HCT116 (cell line): ENCODE measurements around the gene ABR. TPM values are rescaled to one million over a fixed set of nuclear protein-coding genes. Genes with fewer than 3 reads are reported as not detected.

Source experiments
- ATAC-seq: fragments of 200-7000 bp; cut with Tn5 transposase; 2 replicates; pipeline ENCODE4 v1.9.1; 2020; ENCODE audit warnings: mild to moderate bottlenecking, moderate library complexity
- BruUV-seq: library from RNA; stranded (reverse); fragments of 400-500 nt; replicated peaks from 2 replicates; lab custom pipeline; 2021; lab: Mats Ljungman, UMichigan
- CTCF ChIA-PET: fragments of 300-600 bp; sonication (Branson Sonifier 250); formaldehyde crosslinking; loops from one replicate; lab custom pipeline; 2021; ENCODE audit warnings: antibody characterized with exemption; lab: Charles Lee
- POLR2A ChIA-PET: fragments of 300-600, 350-600 bp; sonication (Branson Sonifier 250); formaldehyde crosslinking; loops from one replicate; lab custom pipeline; 2021; ENCODE audit warnings: antibody characterized with exemption; lab: Charles Lee
- RAD21 ChIA-PET, 2 experiments: fragments of 300-600 bp; sonication (Branson Sonifier 250); formaldehyde crosslinking; loops; one replicate each; lab custom pipeline; 2023; ENCODE audit warnings: low total read pairs in 2 of 2; ENCODE audit not compliant: uncharacterized antibody in 2 of 2, unreplicated experiment in 2 of 2, low non-redundant PET in 1 of 2; lab: Charles Lee
- DNase-seq: peaks from one replicate; pipeline ENCODE4 v3.0.0-alpha.2; 2010; ENCODE audit warnings: low read depth, low spot score
- H2AFZ ChIP-seq: fragments of 200-600 bp; shearing (Covaris generic), sonication (generic); 2 replicates; pipeline ENCODE4 v1.6.1; 2017; ENCODE audit warnings: low read depth, mixed run types, mixed read lengths, antibody characterized with exemption, low read length; ENCODE audit not compliant: poor library complexity, severe bottlenecking
- H3K27ac ChIP-seq: 2 replicates; pipeline ENCODE4 v1.5.1; 2012; ENCODE audit warnings: low read depth, low read length
- H3K27me3 ChIP-seq: fragments of 200-600 bp; sonication (generic); 2 replicates; pipeline ENCODE4 v1.6.1; 2016; ENCODE audit warnings: mixed run types, low read length, mixed read lengths; ENCODE audit not compliant: insufficient read depth
- H3K36me3 ChIP-seq, 2 experiments: fragments of 200-500 bp in 1 of 2; fragments of 200-600 bp in 1 of 2; sonication (Bioruptor generic) in 1 of 2; sonication (generic) in 1 of 2; 2 replicates each; pipeline versions ENCODE4 v1.5.1 to v1.6.1; 2014 to 2016; ENCODE audit warnings: low read length in 2 of 2, inconsistent platforms in 1 of 2, mixed read lengths in 1 of 2, mixed run types in 1 of 2; ENCODE audit not compliant: insufficient read depth in 2 of 2, control insufficient read depth in 1 of 2
- H3K4me1 ChIP-seq, 2 experiments: fragments of 200-600 bp in 1 of 2; sonication (generic) in 1 of 2; 2 replicates each; pipeline versions ENCODE4 v1.5.1 to v1.6.1; 2012 to 2017; ENCODE audit warnings: low read length in 2 of 2, inconsistent platforms in 1 of 2, mild to moderate bottlenecking in 1 of 2, mixed read lengths in 1 of 2, mixed run types in 1 of 2, moderate library complexity in 1 of 2; ENCODE audit not compliant: insufficient read depth in 2 of 2, control insufficient read depth in 1 of 2
- H3K4me2 ChIP-seq: fragments of 200-600 bp; sonication (generic); 2 replicates; pipeline ENCODE4 v1.6.1; 2017; ENCODE audit warnings: mixed run types, low read length, mixed read lengths
- H3K4me3 ChIP-seq, 2 experiments: fragments of 200-600 bp in 1 of 2; sonication (generic) in 1 of 2; replicated peaks in 1 of 2; 2 replicates each; pipeline ENCODE4 v1.5.1; 2011 to 2016; ENCODE audit warnings: low read length in 2 of 2, control low read depth in 1 of 2, low read depth in 1 of 2, mild to moderate bottlenecking in 1 of 2, mixed read lengths in 1 of 2, mixed run types in 1 of 2
- H3K79me2 ChIP-seq: fragments of 200-600 bp; sonication (generic); 2 replicates; pipeline ENCODE4 v1.6.1; 2017; ENCODE audit warnings: mild to moderate bottlenecking, mixed run types, low read length, moderate library complexity, mixed read lengths; ENCODE audit not compliant: insufficient read depth
- H3K9ac ChIP-seq: fragments of 200-600 bp; sonication (generic); 2 replicates; pipeline ENCODE4 v1.6.1; 2016; ENCODE audit warnings: low read length, mixed read lengths
- H3K9me2 ChIP-seq: fragments of 200-600 bp; sonication (generic), shearing (Covaris generic); 2 replicates; pipeline ENCODE4 v1.6.1; 2017; ENCODE audit warnings: mixed run types, mild to moderate bottlenecking, moderate library complexity; ENCODE audit not compliant: insufficient read depth
- H3K9me3 ChIP-seq, 2 experiments: fragments of 200-500 bp in 1 of 2; fragments of 200-600 bp in 1 of 2; sonication (Bioruptor generic) in 1 of 2; sonication (generic) in 1 of 2; 2 replicates each; pipeline ENCODE4 v1.6.1; 2014 to 2017; ENCODE audit warnings: low read length in 2 of 2, mixed read lengths in 2 of 2, inconsistent platforms in 1 of 2, low read depth in 1 of 2, mild to moderate bottlenecking in 1 of 2, mixed run types in 1 of 2, moderate library complexity in 1 of 2; ENCODE audit not compliant: control insufficient read depth in 1 of 2, insufficient read depth in 1 of 2
- H4K20me1 ChIP-seq: fragments of 200-600 bp; sonication (generic), shearing (Covaris generic); 2 replicates; pipeline ENCODE4 v1.6.1; 2017; ENCODE audit warnings: mixed run types, mild to moderate bottlenecking, moderate library complexity; ENCODE audit not compliant: insufficient read depth
- CBX3 ChIP-seq: IDR thresholded peaks from 2 replicates; pipeline ENCODE4 v1.6.1; 2012; ENCODE audit warnings: low read depth
- EZH2 ChIP-seq: fragments of 200-600 bp; sonication (generic); IDR thresholded peaks from 2 replicates; pipeline ENCODE4 v1.6.1; 2017; ENCODE audit warnings: antibody characterized with exemption, mixed run types
- FOSL1 ChIP-seq: IDR thresholded peaks from 2 replicates; pipeline ENCODE4 v1.6.1; 2012; ENCODE audit warnings: low read depth
- POLR2A ChIP-seq: IDR thresholded peaks from 2 replicates; pipeline ENCODE4 v1.7.0; 2011; ENCODE audit warnings: borderline replicate concordance; ENCODE audit not compliant: insufficient read depth, insufficient read length; ENCODE audit errors: extremely low read depth
- POLR2AphosphoS5 ChIP-seq: IDR thresholded peaks from 2 replicates; pipeline ENCODE4 v1.6.1; 2011; ENCODE audit warnings: mild to moderate bottlenecking, low read depth, low read length, moderate library complexity
- RAD21 ChIP-seq: IDR thresholded peaks from 2 replicates; pipeline ENCODE4 v1.6.1; 2012; ENCODE audit warnings: low read depth, mild to moderate bottlenecking
- SRF ChIP-seq: IDR thresholded peaks from 2 replicates; pipeline ENCODE4 v1.6.1; 2012; ENCODE audit warnings: low read depth
- TCF7L2 ChIP-seq: IDR thresholded peaks from 2 replicates; pipeline ENCODE4 v1.7.0; 2011; ENCODE audit warnings: borderline replicate concordance, inconsistent platforms; ENCODE audit not compliant: insufficient read depth, insufficient read length; ENCODE audit errors: extremely low read depth
- YY1 ChIP-seq: IDR thresholded peaks from 2 replicates; pipeline ENCODE4 v1.6.1; 2011; ENCODE audit warnings: low read length, low read depth, moderate library complexity, mild to moderate bottlenecking; ENCODE audit not compliant: insufficient replicate concordance; ENCODE audit errors: extremely low read depth
- ZNF274 ChIP-seq: fragments of 200-500 bp; sonication (Bioruptor generic); IDR thresholded peaks from 2 replicates; pipeline ENCODE4 v1.6.1; 2014; ENCODE audit warnings: mild to moderate bottlenecking, low read depth, low read length, inconsistent platforms
- intact Hi-C: fragments of 100-400 bp; cut with micrococcal nuclease; formaldehyde crosslinking; loops from 2 replicates; pipeline ENCODE4 v1.10.0; 2022
- total RNA-seq: library from RNA; stranded (reverse); gene quantifications from one replicate; pipeline ENCODE4 v1.2.1, GENCODE V29; 2021; ENCODE audit not compliant: unreplicated experiment
- TF ChIP-seq, protein P1 (sequence below): IDR thresholded peaks from 2 replicates; pipeline ENCODE4 v1.6.1; 2012

The ABR gene
- total RNA-seq, 1 experiment from 2014 or later = 58.5 TPM

- no peaks in the 10 kb centered on the region for H3K36me3 ChIP-seq
- H2AFZ ChIP-seq = no peak overlapping the region
- ChIA-PET RAD21 (interaction anchor here in 1 of 2 experiments (1.4 kb wide), 1 partner anchor 66 kb away, joined by 4 read pairs; no protein-coding TSS in a partner anchor), POLR2A (no interaction called here), CTCF (interaction anchor here (1.0 kb wide), 1 partner anchor 9 kb away, joined by 3 read pairs; no protein-coding TSS in a partner anchor)
- H3K4me2 ChIP-seq = no peak overlapping the region
- no peak overlapping the region for H3K4me3 ChIP-seq
- H3K27me3 ChIP-seq = no peaks in the 10 kb centered on the region
- DNase-seq (no peak), ATAC-seq (no peak)
- no peak overlapping the region for H3K9ac ChIP-seq
- peaks cover 7 to 13% of the 10 kb centered on the region in 2 experiments; a peak in 3 of 4 replicates for H3K4me1 ChIP-seq
- intact Hi-C loops = loop anchor here (1.0 to 5.0 kb wide), 3 partner anchors 23 to 208 kb away; no protein-coding TSS in a partner anchor
- H3K79me2 ChIP-seq = no peaks in the 10 kb centered on the region
- no peak overlapping the region for H3K27ac ChIP-seq
- TF ChIP-seq CBX3 (no peak), ZNF274 (no peak), FOSL1 (no peak), POLR2AphosphoS5 (no peak), YY1 (no peak), RAD21 (no peak), TCF7L2 (no peak), POLR2A (no peak), EZH2 (no peak), SRF (no peak)
- TF ChIP-seq, protein P1, sequence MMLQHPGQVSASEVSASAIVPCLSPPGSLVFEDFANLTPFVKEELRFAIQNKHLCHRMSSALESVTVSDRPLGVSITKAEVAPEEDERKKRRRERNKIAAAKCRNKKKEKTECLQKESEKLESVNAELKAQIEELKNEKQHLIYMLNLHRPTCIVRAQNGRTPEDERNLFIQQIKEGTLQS = no peak
- BruUV-seq = no TSS peak
- H3K9me2 ChIP-seq = no peaks in the 10 kb centered on the region
- H3K9me3 ChIP-seq = no peaks in the 10 kb centered on the region
- H4K20me1 ChIP-seq = no peaks in the 10 kb centered on the region
These were observed 55.7 kb downstream of the ABR start for GRCh38 chr17:1123921-1124715.
